Mucosa of gallbladder (tissue), 1 donor: ENCODE measurements around the gene ARHGEF40. TPM values are rescaled to one million over a fixed set of nuclear protein-coding genes. Genes with fewer than 3 reads are reported as not detected.

Source experiments
- DNase-seq: peaks from one replicate; pipeline ENCODE4 v3.0.0-alpha.2; 2020; ENCODE audit warnings: low spot score
- total RNA-seq: library from RNA; stranded (reverse); gene quantifications from one replicate; pipeline ENCODE4 v1.2.1, GENCODE V29; 2021
- donor health status: DM: no; HTN: no; CAD: no.

The ARHGEF40 gene
- total RNA-seq, 1 donor from 2014 or later: 124 TPM

DNA sequence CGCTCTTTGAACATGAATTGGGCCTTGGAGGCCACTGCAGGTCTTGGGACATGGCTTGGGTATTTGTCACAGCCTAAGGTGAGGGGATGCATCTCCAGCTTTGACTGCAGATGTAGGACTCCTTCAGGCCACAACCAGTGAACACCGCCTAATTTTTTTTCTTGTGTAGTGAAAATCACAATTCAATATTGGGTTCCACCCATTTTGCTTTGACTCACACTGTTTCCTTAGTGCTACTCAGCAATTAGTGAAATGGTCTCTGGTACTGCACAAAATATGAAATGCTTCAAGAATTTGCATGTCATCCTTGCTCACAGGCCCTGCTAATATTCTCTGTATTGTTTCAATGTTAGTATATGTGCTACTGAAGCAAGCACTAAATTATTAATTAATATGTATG is 43.3 kb downstream of the ARHGEF40 start:
- DNase-seq: no peak

GRCh38 chr14:21118933-21119332 is 48.8 kb downstream of the ARHGEF40 start:
- no peak for DNase-seq

- no peak for DNase-seq
Measured at GRCh38 chr14:21120686-21121085, 50.6 kb downstream of the ARHGEF40 start.

- no peak for DNase-seq
Measured at GRCh38 chr14:21121122-21121521, 51.0 kb downstream of the ARHGEF40 start.

DNA sequence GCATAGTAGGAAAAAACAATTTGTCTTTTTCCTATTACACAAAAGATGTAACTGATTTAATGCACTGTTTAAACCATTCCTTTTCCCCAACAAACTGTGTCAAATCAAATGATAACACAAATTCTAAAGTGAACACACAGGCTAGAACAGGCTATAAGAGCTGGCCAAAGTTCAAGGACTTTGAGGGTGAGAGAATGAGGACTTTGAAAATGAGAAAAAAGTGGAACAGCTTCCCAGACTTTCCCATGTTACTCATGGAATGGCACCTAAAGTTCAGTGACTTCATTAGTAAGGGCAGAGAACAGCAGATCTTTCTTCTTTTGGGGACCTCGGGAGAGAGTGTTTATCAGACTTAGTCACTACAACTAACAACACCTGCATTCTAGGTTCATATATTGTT is 53.3 kb downstream of the ARHGEF40 start:
- no peak for DNase-seq

DNA sequence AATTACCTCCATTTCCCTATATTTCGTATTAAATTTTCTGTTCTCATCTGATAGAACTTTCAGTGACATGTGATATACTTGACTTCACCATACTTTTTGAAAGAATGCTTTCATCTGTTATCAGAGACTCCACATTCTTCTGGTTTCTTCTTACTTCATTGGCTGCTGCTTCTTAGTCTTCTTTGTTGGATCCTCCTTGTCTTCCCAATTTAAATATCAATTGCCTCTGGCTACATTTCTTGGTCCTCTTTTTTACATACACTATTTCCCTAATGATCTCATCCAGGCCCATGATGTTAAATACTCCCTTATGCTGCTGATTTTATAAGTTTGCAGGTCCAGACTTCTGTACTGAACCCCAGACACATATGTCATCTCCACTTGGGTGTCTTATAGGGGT is 63.8 kb downstream of the ARHGEF40 start:
- DNase-seq: no peak

DNA sequence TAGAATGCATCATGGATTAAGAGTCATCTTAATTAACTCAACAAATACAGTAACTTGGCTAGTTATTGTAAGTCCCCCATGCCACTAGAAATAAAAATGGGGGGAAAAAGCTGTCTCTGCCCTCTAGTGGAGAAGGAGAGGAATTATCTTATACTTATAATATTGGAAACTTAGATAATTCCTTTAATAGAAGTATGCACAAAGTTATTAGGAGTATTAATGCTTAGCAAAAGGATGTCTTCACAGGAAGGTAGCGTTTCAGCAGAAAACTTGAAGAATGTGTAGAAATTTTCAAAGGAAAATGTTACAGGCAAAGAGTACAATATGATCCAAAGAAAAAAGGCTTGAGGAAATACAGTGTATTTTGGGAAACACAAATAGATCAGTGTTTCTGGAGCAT is 65.9 kb downstream of the ARHGEF40 start:
- no peak for DNase-seq

Other genes starting within 250 kb of the ARHGEF40 start
- gene RNASE3, start 178.9 kb upstream of the ARHGEF40 start, total RNA-seq: 0.52 TPM
- gene RNASE2, start 114.8 kb upstream of the ARHGEF40 start, total RNA-seq: 1.8 TPM
- gene METTL17, start 80.3 kb upstream of the ARHGEF40 start, total RNA-seq: 57.3 TPM
- gene SLC39A2, start 71.0 kb upstream of the ARHGEF40 start, total RNA-seq: not detected
- gene NDRG2, start 45.2 kb upstream of the ARHGEF40 start, total RNA-seq: 237 TPM
- gene TPPP2, start 40.1 kb upstream of the ARHGEF40 start, total RNA-seq: 0.81 TPM
- gene RNASE13, start 35.5 kb upstream of the ARHGEF40 start, total RNA-seq: 0.12 TPM
- gene RNASE7, start 27.9 kb upstream of the ARHGEF40 start, total RNA-seq: 22.1 TPM
- not detected for gene RNASE8, start 12.5 kb upstream of the ARHGEF40 start, total RNA-seq
- 57.5 TPM for gene ZNF219, start 28.4 kb downstream of the ARHGEF40 start, total RNA-seq
- 4.3 TPM for gene TMEM253, start 30.8 kb downstream of the ARHGEF40 start, total RNA-seq
- gene OR5AU1, start 85.8 kb downstream of the ARHGEF40 start, total RNA-seq: not detected
- gene HNRNPC, start 199.1 kb downstream of the ARHGEF40 start, total RNA-seq: 402 TPM
- 0.49 TPM for gene RPGRIP1, start 209.8 kb downstream of the ARHGEF40 start, total RNA-seq